ENCODE results near the gene CRTAP.
"Not testable (repeated sequence)": the region's sequence is repeated elsewhere in the genome, so short reads cannot be mapped to it uniquely, and the experiment has no call there.

CRTAP gene

DNA sequence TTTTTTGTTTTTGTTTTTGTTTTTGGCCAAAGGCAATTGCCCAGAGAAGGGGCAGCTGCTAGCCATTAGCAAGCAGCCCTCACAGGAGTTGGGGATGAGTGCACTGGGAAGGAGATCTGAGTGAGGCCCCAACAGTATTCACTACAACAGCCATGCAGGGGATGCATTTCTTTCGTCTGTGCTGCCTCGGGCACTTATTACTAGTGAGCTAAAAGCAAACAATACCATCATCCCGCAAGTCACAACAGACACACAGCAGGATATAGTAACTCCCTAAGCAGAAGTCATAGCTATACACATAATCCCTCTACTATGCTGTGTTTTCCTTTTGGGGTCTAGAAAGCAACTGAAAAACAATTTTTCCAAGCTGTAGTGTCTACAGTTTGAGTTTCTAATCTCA, 27.2 kb downstream of the CRTAP start:
- no peak for DNase-seq (ENCODE audit: low spot score)

DNA sequence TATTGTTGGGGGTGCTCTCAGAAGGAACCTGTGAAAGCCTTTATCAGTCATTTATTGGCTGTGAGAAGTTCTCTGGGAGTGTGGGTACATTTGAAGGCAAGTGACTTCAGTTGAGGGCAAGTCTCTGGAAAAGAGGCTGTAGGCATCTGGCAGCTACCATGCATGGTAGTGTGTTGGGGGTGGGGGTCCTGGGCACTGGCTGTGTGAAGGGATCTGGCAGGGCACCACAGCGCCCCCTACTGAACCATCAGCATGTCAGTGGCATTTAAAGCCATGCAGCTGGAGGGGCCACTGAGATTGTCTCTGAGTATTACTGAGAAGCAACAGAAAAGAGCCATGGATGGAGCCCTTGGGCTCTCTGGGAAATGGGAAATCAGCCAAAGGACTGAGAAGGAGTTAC, 30.6 kb downstream of the CRTAP start:
- DNase-seq (ENCODE audit: low spot score): no peak

DNA sequence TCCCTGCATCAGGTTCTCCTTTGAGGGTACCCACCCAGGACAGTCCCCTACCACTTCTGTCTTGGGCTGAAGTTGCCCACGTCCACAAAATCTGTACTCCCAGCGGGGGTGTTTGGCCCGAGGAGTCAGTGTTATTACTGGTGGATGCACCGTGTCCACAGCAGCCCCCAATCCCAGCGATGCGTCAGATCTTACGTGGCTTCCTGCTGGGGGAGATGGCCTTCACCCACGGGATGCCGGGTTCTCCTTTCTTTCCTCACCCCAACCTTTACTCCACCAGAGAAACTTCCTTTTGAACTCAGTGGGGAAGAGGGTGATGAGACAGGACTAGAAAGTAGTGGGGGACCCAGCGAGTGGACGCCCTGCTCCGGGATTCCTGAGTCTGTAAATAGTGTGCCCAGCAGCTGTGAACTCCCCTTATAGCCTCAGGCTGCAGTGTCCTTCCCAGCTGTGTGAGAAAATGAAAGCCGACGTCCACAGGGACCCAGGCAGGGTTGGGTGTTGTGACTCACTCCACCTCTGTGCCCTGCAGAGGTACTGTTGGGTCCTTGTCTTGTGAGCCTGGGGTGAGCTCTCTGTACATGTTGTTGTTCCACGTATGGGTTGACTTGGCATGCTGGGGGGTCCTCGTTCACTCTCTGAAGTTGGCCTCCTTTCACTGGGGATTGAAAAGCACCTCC, 31.5 kb downstream of the CRTAP start:
- DNase-seq (ENCODE audit: low spot score): no peak

DNA sequence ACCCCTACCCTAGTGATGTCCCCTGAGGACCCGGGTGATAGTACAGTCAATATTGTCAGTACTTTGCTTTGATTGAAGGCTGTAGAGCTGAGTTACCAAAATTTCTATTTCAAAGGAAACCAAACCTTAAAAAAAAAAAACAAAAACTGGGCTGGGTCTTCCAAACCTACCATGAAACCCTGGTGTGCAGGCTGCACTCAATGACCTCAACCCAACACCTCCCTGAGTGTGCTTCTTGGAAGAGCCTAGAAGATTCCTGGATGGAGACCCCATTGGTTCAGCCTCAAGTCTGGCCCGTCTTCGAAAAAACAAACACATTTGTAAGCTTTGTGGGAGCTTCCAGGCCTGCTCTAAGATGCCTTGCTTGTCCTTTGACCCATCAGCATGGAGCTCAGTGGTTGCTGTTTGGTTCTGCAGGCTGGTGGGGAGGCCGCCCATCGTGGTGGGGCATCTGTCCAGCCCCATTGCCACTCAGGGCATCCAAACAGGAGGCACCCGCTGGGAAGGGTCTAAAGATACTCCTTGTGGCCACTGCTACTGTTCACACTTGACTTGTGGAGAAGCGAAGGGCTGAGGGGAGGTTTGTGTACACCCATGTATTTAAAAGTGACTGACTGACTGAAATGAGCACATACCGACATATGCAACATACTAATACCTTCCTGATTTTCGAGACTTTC, 32.2 kb downstream of the CRTAP start:
- no peak for DNase-seq (ENCODE audit: low spot score)

DNA sequence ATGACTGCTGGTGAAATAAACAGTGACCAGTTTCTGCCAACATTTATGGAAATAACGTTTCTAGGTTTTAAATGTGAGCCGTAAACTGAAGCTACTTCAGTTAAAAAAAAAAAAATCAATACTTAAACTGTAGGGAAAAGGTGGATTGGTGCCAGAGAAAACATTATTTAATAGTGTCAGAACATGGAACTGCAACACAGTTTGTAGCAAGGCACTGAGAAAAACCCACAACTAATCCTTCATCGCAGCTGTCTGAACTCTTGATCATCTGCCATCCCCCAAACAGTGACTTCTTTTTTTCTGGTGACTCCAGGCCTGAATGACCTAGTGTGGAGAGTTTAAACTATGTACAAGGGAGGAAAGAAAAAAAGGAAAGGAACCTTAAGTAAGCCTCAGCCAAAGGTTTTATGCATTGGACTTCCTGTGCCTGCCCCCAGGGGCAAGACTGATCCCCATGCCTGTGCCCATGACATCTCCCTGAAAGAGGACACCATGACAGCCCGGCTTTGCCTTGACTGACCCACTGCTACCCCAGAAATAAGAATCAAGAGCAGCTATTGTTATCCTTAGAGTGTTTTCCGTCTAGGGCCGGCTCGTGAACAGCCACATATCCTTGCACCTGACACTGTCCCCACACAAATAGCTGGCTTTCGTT, 33.1 kb downstream of the CRTAP start:
- peak; percentile 91 for DNase-seq (ENCODE audit: low spot score)

DNA sequence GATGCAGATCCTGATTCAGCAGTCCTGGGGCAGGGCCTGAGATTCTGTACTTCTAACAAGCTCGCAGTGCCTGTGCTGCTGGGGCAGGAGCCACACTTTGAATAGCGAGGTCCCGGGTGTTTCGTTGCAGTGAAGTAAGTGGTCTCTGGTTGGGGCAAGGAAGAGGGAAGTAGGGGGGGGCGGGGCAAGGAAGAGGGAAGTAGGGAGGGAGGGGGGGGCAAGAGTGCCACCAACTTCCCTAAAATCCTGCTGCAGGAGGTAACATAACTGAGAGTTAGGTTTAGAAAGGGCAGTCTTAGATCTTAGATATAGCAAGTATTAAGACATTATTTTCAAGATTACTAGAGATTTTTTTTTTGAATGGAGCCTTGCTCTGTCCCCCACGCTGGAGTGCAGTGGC, 35.5 kb downstream of the CRTAP start:
- DNase-seq (ENCODE audit: low spot score): no peak

DNA sequence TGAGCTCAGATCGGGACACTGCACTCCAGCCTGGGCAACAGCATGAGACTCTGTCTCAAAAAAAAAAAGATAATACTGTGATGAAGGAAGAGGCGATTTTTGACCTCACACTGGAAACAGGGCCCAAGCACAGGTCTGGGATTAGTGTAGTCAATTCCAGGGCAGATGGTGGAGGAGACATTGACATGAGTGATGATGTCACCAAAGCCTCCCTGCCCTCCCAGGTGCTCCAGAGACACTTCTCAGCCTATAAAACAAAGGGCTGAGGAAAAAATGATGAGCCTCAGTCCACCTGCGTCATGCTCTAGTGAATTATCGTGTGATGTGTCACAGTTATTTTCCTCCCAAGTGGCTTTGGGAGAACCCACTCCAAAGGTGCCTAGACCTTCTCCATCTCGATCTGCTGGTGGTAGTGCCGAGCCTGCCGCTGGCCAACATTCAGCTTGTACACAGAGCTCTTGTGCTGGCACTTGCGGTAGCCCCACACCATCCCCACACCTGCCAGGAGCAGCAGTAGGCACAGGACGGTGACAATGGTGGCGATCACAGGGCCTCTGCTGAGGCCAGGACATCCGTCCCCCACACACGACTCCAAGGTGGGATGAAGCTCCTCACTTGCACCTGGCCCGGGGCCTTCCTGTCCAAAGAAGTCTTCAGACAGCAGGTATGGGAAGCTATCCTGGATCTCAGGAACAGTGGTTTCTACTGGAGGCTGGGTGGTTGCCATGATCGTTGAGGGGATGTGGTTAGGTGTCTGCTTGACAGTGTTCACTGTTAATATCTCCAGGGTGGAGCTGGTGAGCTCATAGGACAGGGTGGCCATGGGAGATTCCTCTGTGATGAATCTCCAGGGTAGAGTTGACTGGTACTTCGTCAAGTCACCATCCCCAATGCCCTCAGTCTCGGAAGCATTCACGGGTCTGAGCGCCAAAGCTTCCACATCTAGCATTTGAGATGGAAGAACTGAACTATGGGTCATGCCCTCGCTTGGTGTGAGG, 38.8 kb downstream of the CRTAP start:
- DNase-seq (ENCODE audit: low spot score): no peak

DNA sequence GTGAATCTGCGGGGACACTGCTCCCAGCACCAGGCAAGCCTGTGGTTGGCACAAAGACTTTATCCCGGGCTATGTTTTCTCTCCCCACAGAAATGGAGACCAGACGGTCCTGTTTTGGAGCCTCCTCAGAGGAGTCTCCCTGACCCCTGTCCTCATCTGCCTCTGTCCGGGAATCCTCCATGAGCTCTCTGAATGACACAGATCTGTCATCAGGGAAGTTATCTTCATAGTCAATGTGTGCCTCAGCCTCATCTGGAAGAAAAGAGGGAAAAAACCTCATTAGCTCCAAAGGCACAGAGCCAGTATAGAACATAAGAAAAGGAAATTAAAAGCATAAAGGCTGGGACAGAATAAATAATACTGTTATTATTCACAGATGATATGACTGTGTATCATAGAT, 40.0 kb downstream of the CRTAP start:
- no peak for DNase-seq (ENCODE audit: low spot score)

DNA sequence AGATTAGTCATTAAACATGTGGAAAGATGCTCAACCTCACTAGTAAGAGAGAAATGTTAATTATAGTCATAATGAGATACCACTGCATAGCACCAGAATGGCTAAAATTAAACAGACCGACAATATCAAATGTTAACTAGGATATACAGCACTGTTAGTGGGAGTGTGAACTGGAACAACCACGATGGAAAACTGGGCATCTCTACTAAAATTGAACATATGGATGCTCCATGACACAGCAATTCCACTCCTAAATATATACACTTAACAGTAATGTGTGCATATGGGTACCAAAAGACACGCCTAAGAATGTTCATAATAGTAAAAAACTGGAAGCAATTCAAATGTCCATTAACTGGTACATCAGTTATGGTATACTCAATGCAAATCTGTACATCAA, 41.5 kb downstream of the CRTAP start:
- no peak for DNase-seq (ENCODE audit: low spot score)

DNA sequence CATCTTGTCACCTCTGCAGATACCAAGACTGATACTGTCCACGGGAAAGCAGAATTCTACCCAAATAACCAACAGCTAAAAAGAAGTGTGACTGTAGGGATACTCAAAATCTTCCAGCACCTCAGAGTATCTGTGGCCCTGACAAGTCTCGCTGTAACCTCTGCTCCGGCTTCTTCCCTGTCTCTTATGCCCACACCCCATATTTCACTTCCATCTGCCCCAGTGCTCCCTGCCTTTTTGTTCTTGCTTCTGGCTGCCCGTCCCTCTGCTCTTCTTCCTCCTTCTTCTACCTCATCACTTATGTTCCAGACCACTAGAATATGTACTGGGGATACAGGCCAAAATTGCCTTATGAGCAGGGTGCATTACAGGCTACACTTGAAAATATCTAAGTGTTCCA, 45.4 kb downstream of the CRTAP start:
- no peak for DNase-seq (ENCODE audit: low spot score)

DNA sequence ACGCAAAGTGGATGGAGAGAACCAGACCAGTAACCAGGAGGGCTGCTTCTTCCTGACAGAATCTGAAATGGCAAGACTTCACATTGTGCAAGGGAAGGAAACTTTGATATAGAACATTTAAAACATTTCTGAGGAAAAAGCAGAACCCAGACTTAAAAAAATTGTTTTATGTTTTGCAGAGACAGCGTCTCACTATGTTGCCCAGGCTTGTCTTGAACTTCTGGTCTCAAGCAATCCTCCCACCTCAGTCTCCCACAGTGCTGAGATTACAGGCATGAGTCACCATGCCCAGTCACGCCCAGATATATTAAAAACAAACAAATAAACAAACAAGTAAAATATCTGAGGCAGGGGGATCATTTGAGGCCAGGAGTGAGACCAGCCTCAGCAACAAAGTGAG, 46.2 kb downstream of the CRTAP start:
- DNase-seq (ENCODE audit: low spot score): no peak

DNA sequence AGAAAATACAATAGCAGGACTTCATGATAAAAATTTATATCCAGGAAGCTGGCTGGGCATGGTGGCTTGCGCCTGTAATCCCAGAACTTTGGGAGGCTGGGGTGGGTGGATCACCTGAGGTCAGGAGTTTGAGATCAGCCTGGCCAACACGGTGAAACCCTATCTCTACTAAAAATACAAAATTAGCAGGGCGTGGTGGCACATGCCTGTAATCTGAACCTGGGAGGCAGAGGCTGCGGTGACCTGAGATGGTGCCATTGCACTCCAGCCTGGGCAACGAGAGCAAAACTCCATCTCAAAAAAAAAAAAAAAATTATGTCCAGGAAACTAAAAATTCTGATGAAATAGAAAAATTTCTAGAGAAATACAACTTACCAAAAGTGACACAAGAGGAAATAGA, 48.8 kb downstream of the CRTAP start:
- DNase-seq (ENCODE audit: low spot score): not testable (repeated sequence)

DNA sequence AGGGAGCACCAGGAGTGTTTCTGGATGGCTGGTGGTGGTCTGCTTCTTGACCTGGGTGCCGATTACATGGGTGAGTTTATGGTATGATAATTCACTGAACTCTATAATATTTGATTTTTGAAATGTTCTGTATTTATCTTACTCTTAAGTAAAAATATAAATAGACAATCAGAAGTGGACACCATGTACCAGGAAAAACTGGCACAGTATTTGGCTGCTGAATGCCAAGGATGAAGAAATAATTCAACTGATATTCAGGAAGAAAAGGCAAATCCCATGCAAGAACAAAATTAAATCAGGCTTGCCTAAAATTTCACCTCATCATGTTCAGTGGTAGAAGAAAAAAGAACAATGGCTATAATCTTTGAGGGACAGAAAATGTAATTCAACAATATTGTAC, 51.6 kb downstream of the CRTAP start:
- DNase-seq (ENCODE audit: low spot score): no peak

DNA sequence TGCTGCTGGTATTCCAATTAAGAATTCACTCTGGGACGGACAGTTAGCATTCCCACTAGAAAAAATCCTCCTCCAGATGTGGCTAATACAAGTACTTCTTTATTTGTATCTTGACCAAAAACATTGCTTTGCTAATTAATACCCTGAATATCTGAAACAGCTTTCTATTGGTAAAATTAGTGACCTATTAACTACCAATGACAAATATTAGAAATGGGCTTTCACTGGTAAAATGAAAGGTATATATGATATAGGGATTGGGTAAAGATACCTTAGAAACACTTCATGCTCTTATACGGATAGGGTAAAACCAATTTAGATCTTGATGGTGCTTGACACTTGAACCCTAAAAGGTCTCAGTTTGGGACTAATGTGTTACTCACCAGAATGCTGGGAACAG, 52.3 kb downstream of the CRTAP start:
- DNase-seq (ENCODE audit: low spot score): no peak

DNA sequence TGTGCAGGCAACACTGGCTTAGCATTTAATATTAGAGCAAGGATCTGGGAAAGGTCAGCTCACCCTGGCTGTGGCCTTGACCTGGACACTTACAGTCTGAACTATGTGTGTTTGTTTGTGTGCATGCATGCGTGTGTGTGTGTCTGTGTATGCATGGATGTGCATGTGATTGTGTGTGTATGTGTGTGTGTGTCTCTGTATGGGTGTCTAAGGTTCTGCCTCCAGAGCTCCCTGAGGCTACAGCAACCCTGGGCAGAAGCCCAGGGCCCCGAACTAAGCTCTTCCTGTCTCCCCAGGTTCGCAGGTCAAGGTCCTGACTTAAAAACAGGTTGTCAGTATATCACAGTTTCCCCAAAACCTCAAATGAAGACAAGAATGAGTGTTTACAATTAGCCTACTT, 53.5 kb downstream of the CRTAP start:
- no peak for DNase-seq (ENCODE audit: low spot score)

DNA sequence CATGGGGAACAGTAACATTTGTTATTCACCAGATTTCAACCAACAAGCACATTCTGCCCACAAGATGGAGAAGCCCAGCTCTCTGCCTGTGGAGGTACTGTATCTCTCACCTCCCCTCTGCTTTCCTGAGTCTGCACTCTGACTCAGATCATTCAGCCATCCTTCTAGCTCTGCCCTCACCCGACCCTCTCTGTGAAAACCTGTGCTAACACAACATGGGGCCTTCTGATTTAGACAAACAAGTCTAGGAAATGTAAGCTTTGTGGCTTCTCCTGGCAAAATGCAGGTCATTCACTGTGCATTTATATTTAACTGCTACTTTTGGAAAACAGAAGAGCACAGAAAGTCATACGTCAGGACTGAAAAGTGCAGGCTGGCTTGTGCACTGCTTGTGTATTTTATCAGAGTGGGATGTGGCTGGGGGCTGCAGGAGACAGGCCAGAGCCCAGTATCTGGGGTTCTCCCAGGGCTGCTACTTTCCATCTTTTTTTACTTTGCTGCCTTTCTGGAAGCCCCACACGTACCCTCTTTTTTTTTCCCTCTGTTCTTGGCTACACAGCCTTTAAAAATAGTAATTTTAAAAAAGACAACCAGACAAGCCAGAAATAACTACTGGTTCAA, 54.0 kb downstream of the CRTAP start:
- no peak for DNase-seq (ENCODE audit: low spot score)

DNA sequence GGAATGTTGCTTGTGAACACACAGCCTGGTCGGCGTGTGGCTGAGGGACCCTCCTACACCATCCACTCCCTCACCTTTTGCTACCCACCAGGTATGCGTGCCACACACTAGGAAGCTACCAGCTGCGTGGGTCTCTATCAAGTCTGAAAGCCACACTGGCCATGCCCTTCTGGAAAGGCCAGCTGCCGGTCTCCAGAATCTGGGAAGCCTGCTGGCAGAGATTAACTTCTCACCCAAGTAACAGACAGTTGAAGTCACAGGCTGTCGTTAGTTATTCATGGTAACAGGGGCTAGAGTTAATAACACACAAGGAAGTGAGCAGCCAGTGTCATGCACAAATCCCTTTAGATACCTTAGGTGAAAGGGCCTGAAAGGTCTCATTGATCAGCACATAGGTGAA, 56.7 kb downstream of the CRTAP start:
- no peak for DNase-seq (ENCODE audit: low spot score)

DNA sequence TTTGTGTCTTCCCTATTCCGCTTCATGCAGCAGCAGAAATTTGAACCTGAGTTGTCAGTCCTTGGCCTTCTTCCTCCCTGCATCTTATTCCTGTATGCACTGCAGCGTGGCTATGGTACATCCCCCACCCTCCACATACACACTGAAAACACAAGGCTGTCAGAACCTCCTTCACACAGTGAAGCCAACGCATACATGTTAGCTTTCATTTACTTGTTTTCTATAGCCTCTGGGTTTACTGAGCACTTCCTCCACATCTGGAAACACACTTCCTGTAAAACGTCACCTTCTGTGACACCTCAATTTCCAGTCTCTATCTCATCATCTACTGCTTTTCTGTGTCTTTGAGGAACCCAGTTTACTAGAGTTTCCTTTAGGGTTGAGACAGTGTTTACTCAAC, 57.8 kb downstream of the CRTAP start:
- no peak for DNase-seq (ENCODE audit: low spot score)

DNA sequence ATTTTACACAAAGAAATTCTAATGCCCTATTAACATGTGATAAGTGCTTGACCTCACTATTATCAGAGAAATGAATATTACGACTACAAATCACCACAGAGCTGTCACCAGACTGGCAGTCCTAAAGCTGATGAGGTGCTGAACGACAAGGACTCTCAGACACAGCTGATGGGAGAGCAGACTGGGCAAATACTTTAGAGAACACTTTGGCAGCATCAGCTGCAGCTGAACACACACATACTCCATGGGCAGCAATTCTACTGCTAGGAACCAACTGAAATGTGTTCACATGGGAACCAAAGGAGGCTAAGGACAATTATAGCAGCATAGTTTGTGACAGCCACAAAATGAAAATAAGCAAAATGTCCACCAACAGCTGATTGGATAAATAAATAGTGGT, 59.3 kb downstream of the CRTAP start:
- DNase-seq (ENCODE audit: low spot score): no peak

DNA sequence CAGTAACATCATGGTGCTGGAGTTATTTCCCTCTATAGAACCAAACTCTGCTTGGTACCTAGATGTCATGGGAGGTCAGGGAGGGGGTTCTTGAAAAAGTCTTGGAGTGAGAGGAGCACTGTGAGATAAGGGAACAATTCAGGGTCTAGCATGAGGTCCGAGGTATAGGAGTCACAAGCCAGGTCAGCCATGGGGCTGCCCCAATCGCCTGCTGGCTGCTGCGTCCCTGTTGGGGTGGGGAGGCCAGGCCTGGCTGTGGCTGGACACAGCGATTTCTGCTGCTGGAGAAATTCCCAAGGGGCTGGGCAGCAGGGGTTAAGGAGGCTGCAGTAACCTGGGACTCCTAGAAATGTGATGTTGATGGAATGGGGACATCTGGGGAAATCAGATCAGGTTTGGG, 59.9 kb downstream of the CRTAP start:
- no peak for DNase-seq (ENCODE audit: low spot score)

DNA sequence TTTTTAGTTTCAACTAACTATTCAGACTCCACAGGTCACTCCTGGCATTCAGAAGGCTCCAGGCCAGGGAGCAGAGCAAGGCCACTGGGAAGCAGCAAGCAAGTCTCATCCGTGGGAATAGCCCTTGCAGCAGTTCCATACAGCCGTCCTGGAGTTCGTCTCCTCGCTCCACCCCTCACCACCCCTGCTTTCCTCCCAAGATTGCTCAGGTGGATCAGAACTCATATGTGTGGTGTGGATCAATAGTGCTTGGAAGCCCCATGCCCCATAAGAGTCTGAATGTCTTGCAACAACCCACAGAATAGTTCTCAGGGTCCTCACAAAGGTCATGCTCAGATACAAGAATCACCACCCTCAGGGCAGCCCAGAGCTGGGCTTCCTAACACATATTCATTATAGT, 60.3 kb downstream of the CRTAP start:
- DNase-seq (ENCODE audit: low spot score): no peak
